ENCODE data around the gene AUTS2. TPM values are rescaled to one million over a fixed set of nuclear protein-coding genes. Genes with fewer than 3 reads are reported as not detected.

The AUTS2 gene
- total RNA-seq, 5 donors from 2014 or later (not counting 1 experiment from before 2014, with no cell fraction given): 10.6 to 66.2 (median 37.6) TPM

GRCh38 chr7:70182521-70182920 is 584.2 kb downstream of the AUTS2 start:
- ChIA-PET CTCF (no interaction called here), POLR2A (interaction anchor here in 1 of 2 donors (0.7 kb wide), 1 partner anchor 8 kb away, joined by 4 read pairs; no protein-coding TSS in a partner anchor)
- Histone ChIP-seq H3K27ac (ENCODE audit: low read length) (no peak overlapping the region), H3K4me1 (ENCODE audit: control insufficient read depth in 1 of 2, extremely low read depth in 1 of 2, insufficient read depth in 2 of 2, low read length in 2 of 2) (peaks cover 4 to 8% of the 10 kb centered on the region in 2 experiments), H3K27me3 (replicated peaks in 1 of 2; ENCODE audit: control insufficient read depth in 2 of 2, extremely low read depth in 1 of 2, insufficient read depth in 2 of 2, low read length in 1 of 2) (no peaks in the 10 kb centered on the region), H3K9me3 (no peaks in the 10 kb centered on the region), H3K4me3 (ENCODE audit: control insufficient read depth in 1 of 2, extremely low read depth in 1 of 2, low read length in 1 of 2) (no peak overlapping the region), H3K36me3 (ENCODE audit: control insufficient read depth in 2 of 2, extremely low read depth in 1 of 2, insufficient read depth in 1 of 2, low read length in 1 of 2) (no peaks in the 10 kb centered on the region)
- peaks cover 3 to 4% of the 10 kb centered on the region in 2 donors for H3K27me3 Mint-ChIP-seq
- DNase-seq (no peak), ATAC-seq (replicated peaks in 1 of 4) (no peak)
- H3K36me3 Mint-ChIP-seq: no peaks in the 10 kb centered on the region
- no CpG with 5 or more reads among the region's 4 CpGs for WGBS (ENCODE audit: insufficient coverage)
- no peak overlapping the region for H3K4me3 Mint-ChIP-seq
- peaks cover 0 to 3% (median 0%) of the 10 kb centered on the region in 3 donors for H3K9me3 Mint-ChIP-seq
- H3K4me1 Mint-ChIP-seq: peaks cover 11 to 16% (median 12%) of the 10 kb centered on the region in 3 donors
- no peak overlapping the region for H3K27ac Mint-ChIP-seq

- Mint-ChIP-seq H3K36me3 (no peaks in the 10 kb centered on the region), H3K9me3 (peaks cover 0 to 3% (median 0%) of the 10 kb centered on the region in 3 donors), H3K27me3 (peaks cover 3 to 8% of the 10 kb centered on the region in 2 donors), H3K27ac (no peak overlapping the region), H3K4me1 (peaks cover 5 to 8% (median 7%) of the 10 kb centered on the region in 3 donors), H3K4me3 (no peak overlapping the region)
- POLR2A ChIA-PET: no interaction called here
- Histone ChIP-seq H3K9me3 (no peaks in the 10 kb centered on the region), H3K27ac (ENCODE audit: low read length) (no peak overlapping the region), H3K4me3 (ENCODE audit: control insufficient read depth in 1 of 2, extremely low read depth in 1 of 2, low read length in 1 of 2) (no peak overlapping the region), H3K36me3 (ENCODE audit: control insufficient read depth in 2 of 2, extremely low read depth in 1 of 2, insufficient read depth in 1 of 2, low read length in 1 of 2) (no peaks in the 10 kb centered on the region), H3K4me1 (ENCODE audit: control insufficient read depth in 1 of 2, extremely low read depth in 1 of 2, insufficient read depth in 2 of 2, low read length in 2 of 2) (peaks cover 0 to 5% of the 10 kb centered on the region in 2 experiments), H3K27me3 (replicated peaks in 1 of 2; ENCODE audit: control insufficient read depth in 2 of 2, extremely low read depth in 1 of 2, insufficient read depth in 2 of 2, low read length in 1 of 2) (no peaks in the 10 kb centered on the region)
- DNase-seq (no peak), ATAC-seq (replicated peaks in 1 of 4) (no peak)
- 67% methylated on average over 1 of the region's 6 CpGs for WGBS (ENCODE audit: insufficient coverage)
- CTCF ChIA-PET: interaction anchor here in 1 of 2 donors (0.7 kb wide), 1 partner anchor 276 kb away, joined by 7 read pairs; no protein-coding TSS in a partner anchor
Observed at GRCh38 chr7:70183278-70183677, 585.0 kb downstream of the AUTS2 start.

GRCh38 chr7:70188901-70189650 is 590.8 kb downstream of the AUTS2 start:
- no peak for DNase-seq
- no peaks in the 10 kb centered on the region for H3K4me1 Mint-ChIP-seq
- Histone ChIP-seq H3K9me3 (no peaks in the 10 kb centered on the region), H3K4me1 (ENCODE audit: control insufficient read depth in 1 of 2, extremely low read depth in 1 of 2, insufficient read depth in 2 of 2, low read length in 2 of 2) (no peaks in the 10 kb centered on the region), H3K27me3 (replicated peaks in 1 of 2; ENCODE audit: control insufficient read depth in 2 of 2, extremely low read depth in 1 of 2, insufficient read depth in 2 of 2, low read length in 1 of 2) (no peaks in the 10 kb centered on the region), H3K27ac (ENCODE audit: low read length) (no peak overlapping the region), H3K36me3 (ENCODE audit: control insufficient read depth in 2 of 2, extremely low read depth in 1 of 2, insufficient read depth in 1 of 2, low read length in 1 of 2) (no peaks in the 10 kb centered on the region), H3K4me3 (ENCODE audit: control insufficient read depth in 1 of 2, extremely low read depth in 1 of 2, low read length in 1 of 2) (no peak overlapping the region)
- no peak overlapping the region for H3K27ac Mint-ChIP-seq
- ChIA-PET POLR2A (no interaction called here), CTCF (no interaction called here)
- WGBS (ENCODE audit: insufficient coverage): 91% methylated on average over 2 of the region's 4 CpGs
- no peak overlapping the region for H3K4me3 Mint-ChIP-seq
- H3K36me3 Mint-ChIP-seq: no peaks in the 10 kb centered on the region
- ATAC-seq (replicated peaks in 1 of 4): no peak
- no peaks in the 10 kb centered on the region for H3K9me3 Mint-ChIP-seq
- H3K27me3 Mint-ChIP-seq: peaks cover 0 to 8% of the 10 kb centered on the region in 2 donors

- no peaks in the 10 kb centered on the region for H3K9me3 Mint-ChIP-seq
- no CpG with 5 or more reads among the region's 4 CpGs for WGBS (ENCODE audit: insufficient coverage)
- ChIA-PET CTCF (no interaction called here), POLR2A (no interaction called here)
- Histone ChIP-seq H3K4me3 (ENCODE audit: control insufficient read depth in 1 of 2, extremely low read depth in 1 of 2, low read length in 1 of 2) (no peak overlapping the region), H3K27ac (ENCODE audit: low read length) (no peak overlapping the region), H3K36me3 (ENCODE audit: control insufficient read depth in 2 of 2, extremely low read depth in 1 of 2, insufficient read depth in 1 of 2, low read length in 1 of 2) (no peaks in the 10 kb centered on the region), H3K9me3 (no peaks in the 10 kb centered on the region), H3K27me3 (replicated peaks in 1 of 2; ENCODE audit: control insufficient read depth in 2 of 2, extremely low read depth in 1 of 2, insufficient read depth in 2 of 2, low read length in 1 of 2) (no peaks in the 10 kb centered on the region), H3K4me1 (ENCODE audit: control insufficient read depth in 1 of 2, extremely low read depth in 1 of 2, insufficient read depth in 2 of 2, low read length in 2 of 2) (no peaks in the 10 kb centered on the region)
- ATAC-seq (replicated peaks in 1 of 4) (no peak), DNase-seq (no peak)
- no peaks in the 10 kb centered on the region for H3K36me3 Mint-ChIP-seq
- peaks cover 0 to 8% of the 10 kb centered on the region in 2 donors for H3K27me3 Mint-ChIP-seq
- H3K4me1 Mint-ChIP-seq: no peaks in the 10 kb centered on the region
- no peak overlapping the region for H3K27ac Mint-ChIP-seq
- H3K4me3 Mint-ChIP-seq: no peak overlapping the region
Observed at GRCh38 chr7:70189776-70190175, 591.5 kb downstream of the AUTS2 start.

GRCh38 chr7:70190281-70190680 is 592.0 kb downstream of the AUTS2 start:
- no peak overlapping the region for H3K4me3 Mint-ChIP-seq
- Histone ChIP-seq H3K36me3 (ENCODE audit: control insufficient read depth in 2 of 2, extremely low read depth in 1 of 2, insufficient read depth in 1 of 2, low read length in 1 of 2) (no peaks in the 10 kb centered on the region), H3K4me1 (ENCODE audit: control insufficient read depth in 1 of 2, extremely low read depth in 1 of 2, insufficient read depth in 2 of 2, low read length in 2 of 2) (no peaks in the 10 kb centered on the region), H3K9me3 (no peaks in the 10 kb centered on the region), H3K4me3 (ENCODE audit: control insufficient read depth in 1 of 2, extremely low read depth in 1 of 2, low read length in 1 of 2) (no peak overlapping the region), H3K27me3 (replicated peaks in 1 of 2; ENCODE audit: control insufficient read depth in 2 of 2, extremely low read depth in 1 of 2, insufficient read depth in 2 of 2, low read length in 1 of 2) (no peaks in the 10 kb centered on the region), H3K27ac (ENCODE audit: low read length) (no peak overlapping the region)
- no peaks in the 10 kb centered on the region for H3K36me3 Mint-ChIP-seq
- WGBS (ENCODE audit: insufficient coverage): no CpG with 5 or more reads among the region's 4 CpGs
- no peak for ATAC-seq (replicated peaks in 1 of 4)
- POLR2A ChIA-PET: interaction anchor here in 1 of 2 donors (0.6 kb wide), 1 partner anchor 472 kb away, joined by 3 read pairs; no protein-coding TSS in a partner anchor
- no peak for DNase-seq
- CTCF ChIA-PET: no interaction called here
- H3K9me3 Mint-ChIP-seq: no peaks in the 10 kb centered on the region
- no peak overlapping the region for H3K27ac Mint-ChIP-seq
- no peaks in the 10 kb centered on the region for H3K4me1 Mint-ChIP-seq
- peaks cover 0 to 8% of the 10 kb centered on the region in 2 donors for H3K27me3 Mint-ChIP-seq

- Histone ChIP-seq H3K4me3 (ENCODE audit: control insufficient read depth in 1 of 2, extremely low read depth in 1 of 2, low read length in 1 of 2) (no peak overlapping the region), H3K4me1 (ENCODE audit: control insufficient read depth in 1 of 2, extremely low read depth in 1 of 2, insufficient read depth in 2 of 2, low read length in 2 of 2) (no peaks in the 10 kb centered on the region), H3K9me3 (no peaks in the 10 kb centered on the region), H3K36me3 (ENCODE audit: control insufficient read depth in 2 of 2, extremely low read depth in 1 of 2, insufficient read depth in 1 of 2, low read length in 1 of 2) (no peaks in the 10 kb centered on the region), H3K27ac (ENCODE audit: low read length) (no peak overlapping the region), H3K27me3 (replicated peaks in 1 of 2; ENCODE audit: control insufficient read depth in 2 of 2, extremely low read depth in 1 of 2, insufficient read depth in 2 of 2, low read length in 1 of 2) (no peaks in the 10 kb centered on the region)
- Mint-ChIP-seq H3K9me3 (no peaks in the 10 kb centered on the region), H3K4me1 (no peaks in the 10 kb centered on the region), H3K36me3 (no peaks in the 10 kb centered on the region), H3K27me3 (peaks cover 0 to 4% of the 10 kb centered on the region in 2 donors), H3K4me3 (no peak overlapping the region), H3K27ac (no peak overlapping the region)
- CTCF ChIA-PET: interaction anchor here (0.8 to 1.4 kb wide), 2 partner anchors 505 kb away, joined by 4 to 5 read pairs; no protein-coding TSS in a partner anchor
- POLR2A ChIA-PET: no interaction called here
- no CpG with 5 or more reads among the region's 4 CpGs for WGBS (ENCODE audit: insufficient coverage)
- DNase-seq: peak in 1 of 35 experiments; percentile 25
- ATAC-seq (replicated peaks in 1 of 4): peak in 1 of 4 experiments; percentile 35
Observed at GRCh38 chr7:70193514-70193913, 595.2 kb downstream of the AUTS2 start.

Measured in T-cell (primary cell).